Right lobe of liver (tissue), 4 donors: Measurements from ENCODE around the gene HIGD1A.

Experiments
- POLR2A ChIP-seq: fragments of 450-650 bp; IDR thresholded peaks from one replicate; pipeline ENCODE4 v1.6.1; 2017; ENCODE audit warnings: antibody characterized with exemption, mild to moderate bottlenecking
- TF ChIP-seq, protein P1 (sequence below), 4 donors: fragments of 200-600 bp in 3 of 4; fragments of 450-650 bp in 1 of 4; IDR thresholded peaks; one replicate each; pipeline versions ENCODE4 v1.5.1 to v1.8.0; 2016 to 2022; ENCODE audit warnings: antibody characterized with exemption in 4 of 4, mild to moderate bottlenecking in 2 of 4
- donor health status: DM: no; HTN: no; CAD: no.
- donor health status: DM: no; HTN: no; CAD: no.
- donor health status: DM: no; HTN: yes; CAD: no.

DNA sequence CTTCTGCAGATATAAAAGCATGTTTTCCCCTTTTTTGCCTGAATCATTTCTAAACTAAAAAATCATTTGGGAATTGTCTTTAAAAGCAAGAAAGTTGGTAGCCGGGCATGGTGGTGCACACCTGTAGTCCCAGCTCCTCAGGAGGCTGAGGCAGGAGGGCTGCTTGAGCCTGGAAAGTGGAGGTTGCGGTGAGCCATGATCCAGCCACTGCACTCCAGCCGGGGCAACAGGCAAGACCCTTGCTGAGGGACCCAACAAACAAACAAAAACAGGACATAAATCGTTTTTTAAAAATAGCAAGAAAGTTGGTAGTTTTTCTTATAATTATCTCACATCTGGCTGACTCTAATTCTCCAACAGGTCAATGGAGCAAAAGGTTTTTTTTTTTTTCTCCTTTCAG is 2.5 kb downstream of the HIGD1A start:
- TF ChIP-seq, protein P1, sequence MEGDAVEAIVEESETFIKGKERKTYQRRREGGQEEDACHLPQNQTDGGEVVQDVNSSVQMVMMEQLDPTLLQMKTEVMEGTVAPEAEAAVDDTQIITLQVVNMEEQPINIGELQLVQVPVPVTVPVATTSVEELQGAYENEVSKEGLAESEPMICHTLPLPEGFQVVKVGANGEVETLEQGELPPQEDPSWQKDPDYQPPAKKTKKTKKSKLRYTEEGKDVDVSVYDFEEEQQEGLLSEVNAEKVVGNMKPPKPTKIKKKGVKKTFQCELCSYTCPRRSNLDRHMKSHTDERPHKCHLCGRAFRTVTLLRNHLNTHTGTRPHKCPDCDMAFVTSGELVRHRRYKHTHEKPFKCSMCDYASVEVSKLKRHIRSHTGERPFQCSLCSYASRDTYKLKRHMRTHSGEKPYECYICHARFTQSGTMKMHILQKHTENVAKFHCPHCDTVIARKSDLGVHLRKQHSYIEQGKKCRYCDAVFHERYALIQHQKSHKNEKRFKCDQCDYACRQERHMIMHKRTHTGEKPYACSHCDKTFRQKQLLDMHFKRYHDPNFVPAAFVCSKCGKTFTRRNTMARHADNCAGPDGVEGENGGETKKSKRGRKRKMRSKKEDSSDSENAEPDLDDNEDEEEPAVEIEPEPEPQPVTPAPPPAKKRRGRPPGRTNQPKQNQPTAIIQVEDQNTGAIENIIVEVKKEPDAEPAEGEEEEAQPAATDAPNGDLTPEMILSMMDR (IDR thresholded peaks at IDR 0.05): no peak
- TF ChIP-seq POLR2A: no peak
